Neural cell (in vitro differentiated cells): ENCODE data around the gene UCP3. TPM values are rescaled to one million over a fixed set of nuclear protein-coding genes. Genes with fewer than 3 reads are reported as not detected.

ENCODE experiments used
- H2AFZ ChIP-seq: fragments of 200-600, 300-800 bp; sonication (generic), shearing (Covaris generic); 2 replicates; pipeline ENCODE4 v1.6.0; 2014; ENCODE audit warnings: low read depth, mild to moderate bottlenecking, antibody characterized with exemption, low read length, moderate library complexity
- H3F3A ChIP-seq: fragments of 200-600 bp; shearing (Covaris generic); 2 replicates; pipeline ENCODE4 v1.6.1; 2016; ENCODE audit warnings: mild to moderate bottlenecking, moderate library complexity, mixed read lengths, antibody characterized with exemption, low read length; ENCODE audit not compliant: insufficient read depth, poor library complexity, severe bottlenecking
- H3K27ac ChIP-seq: fragments of 200-600, 300-800 bp; sonication (generic), shearing (Covaris generic); 2 replicates; pipeline ENCODE4 v1.5.1; 2014; ENCODE audit warnings: mild to moderate bottlenecking, low read length, moderate library complexity
- H3K27me3 ChIP-seq: fragments of 300-800, 200-600 bp; sonication (generic), shearing (Covaris generic); 2 replicates; pipeline ENCODE4 v1.6.0; 2014; ENCODE audit warnings: mild to moderate bottlenecking, low read depth, low read length, moderate library complexity; ENCODE audit not compliant: insufficient read depth
- H3K36me3 ChIP-seq: fragments of 300-800, 200-600 bp; sonication (generic), shearing (Covaris generic); 2 replicates; pipeline ENCODE4 v1.5.1; 2014; ENCODE audit warnings: mild to moderate bottlenecking, antibody characterized with exemption, low read length, moderate library complexity; ENCODE audit not compliant: insufficient read depth
- H3K4me2 ChIP-seq: fragments of 300-800, 200-600 bp; sonication (generic), shearing (Covaris generic); 2 replicates; pipeline ENCODE4 v1.6.0; 2014; ENCODE audit warnings: mild to moderate bottlenecking, low read length
- H3K4me3 ChIP-seq: fragments of 300-800, 200-600 bp; sonication (generic), shearing (Covaris generic); 2 replicates; pipeline ENCODE4 v1.5.1; 2014; ENCODE audit warnings: mild to moderate bottlenecking, low read length, moderate library complexity
- H3K79me2 ChIP-seq: fragments of 200-600 bp; shearing (Covaris generic); replicated peaks from 2 replicates; pipeline ENCODE4 v1.6.0; 2014; ENCODE audit warnings: mild to moderate bottlenecking, low read length, moderate library complexity; ENCODE audit not compliant: insufficient read depth
- H3K9ac ChIP-seq: fragments of 300-800, 200-600 bp; sonication (generic), shearing (Covaris generic); 2 replicates; pipeline ENCODE4 v1.6.1; 2016; ENCODE audit warnings: mild to moderate bottlenecking, low read length, mixed read lengths
- H3K9me2 ChIP-seq: fragments of 200-600 bp; shearing (Covaris generic); 2 replicates; pipeline ENCODE4 v1.6.1; 2016; ENCODE audit warnings: mild to moderate bottlenecking, low read length, mixed read lengths; ENCODE audit not compliant: insufficient read depth
- H3K9me3 ChIP-seq: fragments of 200-600, 300-800 bp; sonication (generic), shearing (Covaris generic); 2 replicates; pipeline ENCODE4 v1.6.1; 2016; ENCODE audit warnings: mild to moderate bottlenecking, mixed run types, low read length, moderate library complexity, mixed read lengths
- H4K20me1 ChIP-seq: fragments of 200-600 bp; shearing (Covaris generic); 2 replicates; pipeline ENCODE4 v1.6.1; 2016; ENCODE audit warnings: mild to moderate bottlenecking, mixed run types; ENCODE audit not compliant: insufficient read depth
- CTCF ChIP-seq: fragments of 450-650 bp; IDR thresholded peaks from 2 replicates; pipeline ENCODE4 v1.5.1; 2014; ENCODE audit warnings: antibody characterized with exemption, mild to moderate bottlenecking, moderate library complexity; ENCODE audit not compliant: poor library complexity, severe bottlenecking
- EP300 ChIP-seq: fragments of 450-650 bp; conservative IDR thresholded peaks from 2 replicates; pipeline ENCODE4 v1.6.1; 2014; ENCODE audit warnings: antibody characterized with exemption, mild to moderate bottlenecking, moderate library complexity; ENCODE audit not compliant: poor library complexity, severe bottlenecking
- EZH2 ChIP-seq: fragments of 200-600, 300-800 bp; shearing (Covaris generic), sonication (generic); IDR thresholded peaks from 2 replicates; pipeline ENCODE4 v1.6.1; 2014; ENCODE audit warnings: antibody characterized with exemption, low read length, borderline replicate concordance, mild to moderate bottlenecking; ENCODE audit not compliant: insufficient read depth, poor library complexity, severe bottlenecking
- MXI1 ChIP-seq: fragments of 450-650 bp; conservative IDR thresholded peaks from 2 replicates; pipeline ENCODE4 v1.6.1; 2014; ENCODE audit warnings: antibody characterized with exemption, mild to moderate bottlenecking; ENCODE audit not compliant: poor library complexity, severe bottlenecking
- POLR2AphosphoS5 ChIP-seq: IDR thresholded peaks from 2 replicates; pipeline ENCODE4 v1.6.1; 2012
- RAD21 ChIP-seq: fragments of 450-650 bp; conservative IDR thresholded peaks from 2 replicates; pipeline ENCODE4 v1.6.1; 2014; ENCODE audit warnings: antibody characterized with exemption, mild to moderate bottlenecking, moderate library complexity
- REST ChIP-seq: IDR thresholded peaks from 2 replicates; pipeline ENCODE4 v1.6.1; 2012; ENCODE audit warnings: borderline replicate concordance
- SMC3 ChIP-seq: fragments of 450-650 bp; conservative IDR thresholded peaks from 2 replicates; pipeline ENCODE4 v1.6.1; 2014; ENCODE audit warnings: antibody characterized with exemption, mild to moderate bottlenecking, moderate library complexity; ENCODE audit not compliant: poor library complexity
- TAF1 ChIP-seq: IDR thresholded peaks from 2 replicates; pipeline ENCODE4 v1.6.1; 2012; ENCODE audit warnings: low read depth
- polyA plus RNA-seq: library from polyadenylated mRNA; depleted of rRNA; stranded (reverse); fragments of >200 nt; gene quantifications from 2 replicates; pipeline ENCODE4 v1.2.3, GENCODE V29; 2014

The UCP3 gene
- polyA plus RNA-seq, 1 donor from 2014 or later, result 7.8 TPM

- Histone ChIP-seq H4K20me1 (no peaks in the 10 kb centered on the region), H3K9me3 (no peaks in the 10 kb centered on the region), H3K27me3 (no peaks in the 10 kb centered on the region), H3K9ac (no peak overlapping the region), H3F3A (no peaks in the 10 kb centered on the region), H3K27ac (no peak overlapping the region), H3K36me3 (no peaks in the 10 kb centered on the region), H3K4me3 (no peak overlapping the region), H3K79me2 (no peaks in the 10 kb centered on the region), H2AFZ (no peak overlapping the region), H3K4me2 (no peak overlapping the region), H3K9me2 (no peaks in the 10 kb centered on the region)
- TF ChIP-seq REST, result no peak
- TF ChIP-seq RAD21, result no peak
- no peak for TF ChIP-seq SMC3
- TF ChIP-seq EZH2, result no peak
- no peak for TF ChIP-seq EP300
- TF ChIP-seq TAF1, result no peak
- TF ChIP-seq POLR2AphosphoS5, result no peak
- no peak for TF ChIP-seq MXI1
- TF ChIP-seq CTCF, result no peak
Measured at GRCh38 chr11:73990730-73991129, 18.2 kb downstream of the UCP3 start.

- no peaks in the 10 kb centered on the region for H3K9me3 ChIP-seq
- H3K27me3 ChIP-seq, result no peaks in the 10 kb centered on the region
- H4K20me1 ChIP-seq, result no peaks in the 10 kb centered on the region
- TF ChIP-seq EP300, result no peak
- TF ChIP-seq EZH2, result no peak
- no peak for TF ChIP-seq REST
- no peak for TF ChIP-seq MXI1
- no peak for TF ChIP-seq CTCF
- TF ChIP-seq TAF1, result no peak
- no peak for TF ChIP-seq RAD21
- no peak for TF ChIP-seq POLR2AphosphoS5
- no peak for TF ChIP-seq SMC3
- no peaks in the 10 kb centered on the region for H3K36me3 ChIP-seq
- H3K79me2 ChIP-seq, result no peaks in the 10 kb centered on the region
- no peak overlapping the region for H3K27ac ChIP-seq
- no peaks in the 10 kb centered on the region for H3F3A ChIP-seq
- no peak overlapping the region for H2AFZ ChIP-seq
- H3K9ac ChIP-seq, result no peak overlapping the region
- H3K4me2 ChIP-seq, result no peak overlapping the region
- no peaks in the 10 kb centered on the region for H3K9me2 ChIP-seq
- H3K4me3 ChIP-seq, result no peak overlapping the region
Measured at GRCh38 chr11:73989156-73989555, 19.7 kb downstream of the UCP3 start.
